NCI-H524 (cell line): ENCODE measurements around the gene HCN4.

Experiments
- DNase-seq, 2 experiments: peaks; one replicate each; lab custom pipeline; 2025; lab: John Stamatoyannopoulos, UW

Gene HCN4

DNA sequence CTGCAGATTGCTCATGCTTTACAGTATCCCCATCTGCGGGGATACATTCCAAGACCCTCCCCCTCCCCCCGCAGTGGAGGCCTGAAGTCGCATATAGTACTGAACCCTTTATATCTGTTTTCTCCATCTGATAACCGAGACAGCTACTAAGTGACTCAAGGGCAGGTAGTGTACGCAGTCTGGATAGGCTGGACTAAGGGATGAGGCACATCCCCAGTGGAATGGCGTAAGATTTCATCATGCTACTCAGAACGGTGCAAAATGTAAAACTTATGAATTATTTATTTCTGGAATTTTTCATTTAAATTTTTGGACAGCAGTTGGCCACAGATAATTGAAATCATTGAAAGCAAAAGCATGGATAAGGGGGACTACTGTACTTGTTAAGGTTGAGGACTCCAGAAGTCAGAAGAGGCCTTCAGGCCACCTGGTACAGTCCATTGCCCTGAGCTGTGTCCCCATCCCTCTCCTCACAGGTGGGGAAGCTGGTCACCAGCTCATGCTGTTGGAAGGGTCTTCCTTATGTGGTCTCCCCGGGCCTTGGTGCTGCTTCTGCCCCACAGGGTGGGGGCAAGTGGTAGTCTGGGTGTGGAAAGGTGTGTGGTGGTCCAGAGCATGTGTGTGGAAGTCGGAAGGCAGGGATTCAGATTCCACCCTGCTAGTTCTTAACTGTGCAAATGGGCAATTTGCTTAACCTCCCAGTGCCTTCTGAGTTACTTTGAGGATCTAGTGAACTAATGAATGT, 72.0 kb downstream of the HCN4 start:
- DNase-seq, result no peak

- no peak for DNase-seq
These were observed 73.0 kb downstream of the HCN4 start for GRCh38 chr15:73295630-73296286.

DNA sequence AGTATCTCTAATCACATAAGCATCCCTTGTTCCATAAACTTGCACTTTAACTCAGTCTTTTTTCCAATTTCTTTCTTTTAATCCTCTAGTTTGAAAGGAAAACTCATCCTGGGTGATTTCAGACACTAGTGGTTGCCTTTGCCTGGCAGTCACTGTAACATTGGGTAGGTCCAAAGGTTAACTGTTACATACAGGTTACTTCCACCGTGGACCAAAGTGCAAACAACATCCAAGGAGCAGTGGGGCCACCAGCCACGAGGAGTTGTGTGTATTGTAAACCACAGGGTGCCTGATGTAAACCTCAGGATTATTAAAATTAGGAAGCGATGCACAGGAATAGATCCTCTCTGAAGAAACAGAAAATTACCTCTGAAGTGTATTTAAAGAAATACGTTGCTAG, 75.0 kb downstream of the HCN4 start:
- DNase-seq, result no peak

DNA sequence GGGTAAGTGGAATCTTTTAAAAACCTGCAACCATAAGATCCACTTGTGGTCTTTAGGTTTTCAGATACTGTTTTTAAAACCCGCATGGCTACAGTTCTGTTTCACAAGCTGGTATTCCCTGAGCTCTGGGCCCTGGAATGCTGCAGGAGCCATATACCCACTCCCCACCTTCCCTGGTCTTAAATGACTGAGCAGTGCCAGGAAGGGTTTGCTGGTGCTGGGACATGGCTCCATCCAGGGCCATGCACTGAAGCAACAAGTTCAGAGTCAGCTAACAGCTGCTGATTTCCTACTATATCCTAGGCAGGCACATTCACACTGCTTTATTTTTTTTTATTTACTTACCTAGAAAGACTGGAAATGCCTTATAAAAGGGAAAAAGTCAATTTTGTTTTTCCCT, 77.3 kb downstream of the HCN4 start:
- DNase-seq, result no peak

DNA sequence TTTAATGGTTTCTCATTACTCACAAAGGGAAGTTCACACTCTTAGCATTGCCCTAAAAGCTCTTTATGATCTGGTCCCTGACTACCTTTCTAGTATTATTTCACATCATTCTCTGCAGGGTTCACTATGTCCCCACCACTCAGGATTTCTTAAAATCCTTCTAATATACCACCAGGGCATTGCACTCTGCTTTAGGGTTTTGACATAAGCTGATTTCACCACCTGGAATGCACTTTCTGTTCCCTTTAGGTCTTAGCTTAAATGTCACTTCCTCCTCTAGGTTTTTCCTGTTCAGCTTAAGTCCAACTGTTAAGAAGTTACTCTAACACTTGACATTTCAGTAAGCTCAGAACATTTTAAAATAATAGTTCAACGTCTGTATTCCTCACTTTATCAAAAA, 81.7 kb downstream of the HCN4 start:
- DNase-seq, result no peak

GRCh38 chr15:73286311-73286710, 82.4 kb downstream of the HCN4 start:
- no peak for DNase-seq

- peak in 1 of 2 experiments; percentile 47 for DNase-seq
These were observed 84.6 kb downstream of the HCN4 start for GRCh38 chr15:73284090-73284716.

GRCh38 chr15:73283366-73283962, 85.3 kb downstream of the HCN4 start:
- DNase-seq, result no peak

DNA sequence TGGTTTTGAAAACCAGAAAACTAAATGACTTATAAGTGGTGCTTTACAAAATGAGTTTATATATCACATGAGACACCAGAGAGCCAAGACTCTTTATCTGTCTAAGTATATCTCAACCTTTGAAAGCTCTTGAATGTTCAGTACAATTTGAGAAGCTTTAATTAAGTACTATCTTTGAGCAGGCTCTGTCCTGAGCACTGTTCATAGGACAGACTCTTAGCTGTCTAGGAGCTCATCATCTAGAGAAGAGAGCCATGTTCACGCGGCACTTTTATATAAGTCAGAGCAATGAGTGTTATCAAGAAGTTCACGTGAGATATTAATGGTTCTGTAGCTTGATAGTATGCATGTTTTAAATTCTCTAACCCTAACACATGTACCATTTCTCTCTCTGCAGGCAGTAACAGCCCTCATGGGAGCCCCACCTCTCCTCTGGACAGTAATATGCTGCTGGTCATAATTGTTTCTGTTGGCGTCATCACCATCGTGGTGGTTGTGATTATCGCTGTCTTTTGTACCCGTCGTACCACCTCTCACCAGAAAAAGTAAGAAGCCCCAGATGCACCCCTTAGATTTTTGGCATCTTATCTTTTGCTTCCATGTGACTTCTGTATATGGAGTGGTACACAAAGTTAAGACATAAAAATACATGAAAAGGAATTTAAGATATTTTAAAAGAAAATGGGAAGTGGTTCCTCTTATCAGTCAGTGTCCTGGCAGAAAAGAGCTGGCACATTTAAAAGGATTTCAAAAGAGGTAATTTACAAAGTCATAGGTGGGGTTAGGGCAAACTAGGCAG, 86.0 kb downstream of the HCN4 start:
- DNase-seq, result no peak

- no peak for DNase-seq
These were observed 92.9 kb downstream of the HCN4 start for GRCh38 chr15:73275862-73276261.

GRCh38 chr15:73273181-73274002, 95.4 kb downstream of the HCN4 start:
- DNase-seq, result peak; percentile 38 to 72

- no peak for DNase-seq
These were observed 98.2 kb downstream of the HCN4 start for GRCh38 chr15:73270366-73271097.
